ENCODE measurements around the gene RPL13A. TPM values are rescaled to one million over a fixed set of nuclear protein-coding genes. Genes with fewer than 3 reads are reported as not detected.
A peak's percentile ranks its signal among the peaks of the same experiment; 100 is the strongest.

The RPL13A gene
- total and polyA plus RNA-seq, 9 of the 15 experiments (the other 6 are each of a cell fraction or from before 2014, with no cell fraction given) = 1,744 to 5,482 (median 2,949) TPM

- no peak for TF ChIP-seq E2F8 (IDR thresholded peaks at IDR 0.05; ENCODE audit: low read depth, partially characterized antibody)
- peak; percentile 75 for TF ChIP-seq KLF13 (tag; IDR thresholded peaks at IDR 0.05; ENCODE audit: borderline replicate concordance, low read depth)
- TF ChIP-seq ZBED1 (IDR thresholded peaks at IDR 0.05) = no peak
- peak; percentile 63; the same call in 1 of the 2 replicates for TF ChIP-seq GTF2A2 (tag; IDR thresholded peaks at IDR 0.05)
- peak; percentile 98 to 99 (median 99) for TF ChIP-seq YY1 (IDR thresholded peaks at IDR 0.05; ENCODE audit: borderline replicate concordance in 1 of 3, control insufficient read depth in 1 of 3, extremely low read depth in 1 of 3, insufficient read depth in 3 of 3, insufficient read length in 1 of 3, insufficient replicate concordance in 2 of 3, low read depth in 1 of 3, low read length in 2 of 3)
- TF ChIP-seq, protein P1, sequence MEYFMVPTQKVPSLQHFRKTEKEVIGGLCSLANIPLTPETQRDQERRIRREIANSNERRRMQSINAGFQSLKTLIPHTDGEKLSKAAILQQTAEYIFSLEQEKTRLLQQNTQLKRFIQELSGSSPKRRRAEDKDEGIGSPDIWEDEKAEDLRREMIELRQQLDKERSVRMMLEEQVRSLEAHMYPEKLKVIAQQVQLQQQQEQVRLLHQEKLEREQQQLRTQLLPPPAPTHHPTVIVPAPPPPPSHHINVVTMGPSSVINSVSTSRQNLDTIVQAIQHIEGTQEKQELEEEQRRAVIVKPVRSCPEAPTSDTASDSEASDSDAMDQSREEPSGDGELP (CRISPR knock-in tag; IDR thresholded peaks at IDR 0.05; ENCODE audit: borderline replicate concordance) = peak; percentile 83; the same call in 1 of the 2 replicates
- TF ChIP-seq, protein P2, sequence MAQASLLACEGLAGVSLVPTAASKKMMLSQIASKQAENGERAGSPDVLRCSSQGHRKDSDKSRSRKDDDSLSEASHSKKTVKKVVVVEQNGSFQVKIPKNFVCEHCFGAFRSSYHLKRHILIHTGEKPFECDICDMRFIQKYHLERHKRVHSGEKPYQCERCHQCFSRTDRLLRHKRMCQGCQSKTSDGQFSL (CRISPR knock-in tag; IDR thresholded peaks at IDR 0.05) = no peak
- TF ChIP-seq, protein P2 (tag; IDR thresholded peaks at IDR 0.05) = no peak
- TF ChIP-seq ZFP91 (CRISPR knock-in tag; IDR thresholded peaks at IDR 0.05) = no peak
- TF ChIP-seq ZEB2 (IDR thresholded peaks at IDR 0.05) = no peak
- TF ChIP-seq, protein P3, sequence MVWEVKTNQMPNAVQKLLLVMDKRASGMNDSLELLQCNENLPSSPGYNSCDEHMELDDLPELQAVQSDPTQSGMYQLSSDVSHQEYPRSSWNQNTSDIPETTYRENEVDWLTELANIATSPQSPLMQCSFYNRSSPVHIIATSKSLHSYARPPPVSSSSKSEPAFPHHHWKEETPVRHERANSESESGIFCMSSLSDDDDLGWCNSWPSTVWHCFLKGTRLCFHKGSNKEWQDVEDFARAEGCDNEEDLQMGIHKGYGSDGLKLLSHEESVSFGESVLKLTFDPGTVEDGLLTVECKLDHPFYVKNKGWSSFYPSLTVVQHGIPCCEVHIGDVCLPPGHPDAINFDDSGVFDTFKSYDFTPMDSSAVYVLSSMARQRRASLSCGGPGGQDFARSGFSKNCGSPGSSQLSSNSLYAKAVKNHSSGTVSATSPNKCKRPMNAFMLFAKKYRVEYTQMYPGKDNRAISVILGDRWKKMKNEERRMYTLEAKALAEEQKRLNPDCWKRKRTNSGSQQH (CRISPR knock-in tag; IDR thresholded peaks at IDR 0.05) = no peak
- TF ChIP-seq SMAD2 (IDR thresholded peaks at IDR 0.05; ENCODE audit: low read depth, low read length) = no peak
- TF ChIP-seq ZNF146 (CRISPR knock-in tag; IDR thresholded peaks at IDR 0.05; ENCODE audit: unreplicated experiment) = no peak
- TF ChIP-seq BRD9 (IDR thresholded peaks at IDR 0.05; ENCODE audit: low read depth, partially characterized antibody) = peak; percentile 14
- TF ChIP-seq NUFIP1 (IDR thresholded peaks at IDR 0.05; ENCODE audit: partially characterized antibody) = no peak
- TF ChIP-seq LCOR (CRISPR knock-in tag; IDR thresholded peaks at IDR 0.05) = peak; percentile 73; the same call in 1 of the 2 replicates
- TF ChIP-seq ERF (CRISPR knock-in tag; IDR thresholded peaks at IDR 0.05) = no peak; the same call in 1 of the 2 replicates
- TF ChIP-seq ETV5 (CRISPR knock-in tag; IDR thresholded peaks at IDR 0.05; ENCODE audit: low read depth) = no peak
- TF ChIP-seq SPI1 (IDR thresholded peaks at IDR 0.05; ENCODE audit: borderline replicate concordance, low read depth, low read length) = no peak
Measured at GRCh38 chr19:49487277-49488045, at the start of gene RPL13A (continued).
